HG02798 (cell line): Measurements from ENCODE around the gene CRISPLD2.
"Not testable (repeated sequence)": the region's sequence is repeated elsewhere in the genome, so short reads cannot be mapped to it uniquely, and the experiment has no call there.

Experiments used
- ATAC-seq: cut with Tn5 transposase; IDR thresholded peaks from one replicate; pipeline ENCODE4 v1.9.1; 2021; ENCODE audit warnings: mild to moderate bottlenecking; ENCODE audit not compliant: unreplicated experiment, poor library complexity

CRISPLD2 gene

DNA sequence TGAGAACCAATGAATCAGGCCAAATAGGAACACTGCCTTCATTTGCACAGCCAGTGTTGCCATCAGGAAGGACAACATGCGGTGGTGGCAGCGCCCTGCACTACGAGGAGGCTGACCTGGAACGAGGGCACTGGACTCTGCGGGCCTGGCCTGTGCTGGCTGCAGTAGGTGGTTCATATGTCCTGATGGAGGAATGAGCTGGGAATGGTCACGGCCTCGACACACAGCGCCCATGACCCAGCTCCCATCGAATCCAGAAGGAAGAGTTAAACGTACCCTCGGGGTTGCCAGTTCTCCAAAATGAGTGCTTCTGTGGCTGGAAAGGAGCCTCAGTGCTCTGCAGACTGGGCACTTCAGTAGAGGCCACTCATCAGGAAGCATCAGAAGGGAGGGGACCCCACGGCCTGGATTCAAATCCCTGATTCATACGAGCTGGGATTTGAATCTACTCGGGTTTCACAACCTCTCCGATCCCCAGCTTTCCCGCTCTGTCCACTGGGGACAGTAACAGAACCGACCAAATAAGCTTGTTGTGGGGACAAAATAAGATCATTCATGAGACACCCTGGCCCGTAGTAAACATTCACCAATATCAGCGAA is 106.1 kb downstream of the CRISPLD2 start:
- ATAC-seq: no peak

DNA sequence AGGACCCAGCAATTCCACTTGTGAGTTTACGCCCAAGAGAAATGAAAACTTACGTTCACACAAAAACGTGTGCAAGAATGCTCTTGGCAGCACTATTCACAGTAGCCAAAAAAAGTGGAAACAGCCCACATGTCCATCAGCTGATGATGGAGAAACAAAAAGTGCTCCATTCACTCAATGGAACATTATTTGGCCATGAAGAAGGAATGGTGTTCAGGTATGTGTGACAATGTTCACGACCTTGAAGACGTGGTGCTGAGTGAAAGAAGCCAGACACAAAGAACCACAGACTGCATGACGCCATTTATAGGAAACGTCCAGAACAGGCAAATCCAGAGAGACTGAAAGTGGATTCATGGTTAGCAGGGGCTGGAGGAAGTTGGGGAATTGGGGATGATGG is 106.7 kb downstream of the CRISPLD2 start:
- ATAC-seq: no peak

DNA sequence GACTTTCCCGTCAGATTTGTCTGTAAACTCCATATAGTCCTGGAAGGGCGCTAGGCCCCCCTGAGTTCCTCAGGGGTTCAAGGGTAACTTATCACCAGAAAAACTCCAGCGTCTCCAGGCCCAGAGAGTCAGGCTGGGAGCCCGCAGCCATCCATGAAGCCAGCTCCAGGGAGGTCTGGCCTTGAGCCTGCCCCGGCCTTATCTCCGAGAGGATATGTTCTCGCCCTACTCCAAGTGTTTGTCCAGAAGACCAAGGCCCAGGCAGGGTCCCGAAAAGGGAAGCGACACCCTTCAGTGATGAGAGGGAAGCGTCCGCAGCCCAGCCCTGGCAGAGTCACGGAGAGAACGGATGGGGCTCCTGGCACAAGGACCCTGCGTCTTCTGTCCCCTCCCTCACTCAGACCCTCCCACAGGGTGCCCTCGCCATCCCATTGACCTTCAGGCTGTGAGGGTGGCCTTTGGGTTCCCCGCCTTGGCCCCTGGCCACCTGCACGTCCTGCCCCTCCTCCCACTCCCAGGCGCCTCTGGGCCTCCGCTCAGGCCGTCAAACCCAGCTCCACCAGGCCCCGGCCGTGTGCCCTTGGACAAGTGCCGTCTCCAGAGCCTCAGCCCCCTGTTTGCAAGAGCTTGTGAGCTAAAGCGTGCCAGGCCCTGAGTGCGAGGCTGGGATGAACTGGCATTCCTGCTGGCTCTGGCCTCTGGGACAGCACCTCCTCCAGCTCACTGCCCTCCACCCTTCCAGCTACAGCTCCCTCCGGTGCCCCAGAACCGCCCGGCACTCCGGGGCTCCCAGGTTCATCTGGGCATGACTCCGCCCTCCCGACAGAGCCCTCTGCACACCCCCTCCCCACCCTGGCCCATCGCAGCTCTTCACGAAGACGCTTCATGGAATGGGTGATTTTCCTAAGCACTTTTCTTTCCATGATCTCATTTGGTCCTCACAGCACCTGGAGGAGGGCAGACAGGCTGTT is 108.1 kb downstream of the CRISPLD2 start:
- no peak for ATAC-seq

DNA sequence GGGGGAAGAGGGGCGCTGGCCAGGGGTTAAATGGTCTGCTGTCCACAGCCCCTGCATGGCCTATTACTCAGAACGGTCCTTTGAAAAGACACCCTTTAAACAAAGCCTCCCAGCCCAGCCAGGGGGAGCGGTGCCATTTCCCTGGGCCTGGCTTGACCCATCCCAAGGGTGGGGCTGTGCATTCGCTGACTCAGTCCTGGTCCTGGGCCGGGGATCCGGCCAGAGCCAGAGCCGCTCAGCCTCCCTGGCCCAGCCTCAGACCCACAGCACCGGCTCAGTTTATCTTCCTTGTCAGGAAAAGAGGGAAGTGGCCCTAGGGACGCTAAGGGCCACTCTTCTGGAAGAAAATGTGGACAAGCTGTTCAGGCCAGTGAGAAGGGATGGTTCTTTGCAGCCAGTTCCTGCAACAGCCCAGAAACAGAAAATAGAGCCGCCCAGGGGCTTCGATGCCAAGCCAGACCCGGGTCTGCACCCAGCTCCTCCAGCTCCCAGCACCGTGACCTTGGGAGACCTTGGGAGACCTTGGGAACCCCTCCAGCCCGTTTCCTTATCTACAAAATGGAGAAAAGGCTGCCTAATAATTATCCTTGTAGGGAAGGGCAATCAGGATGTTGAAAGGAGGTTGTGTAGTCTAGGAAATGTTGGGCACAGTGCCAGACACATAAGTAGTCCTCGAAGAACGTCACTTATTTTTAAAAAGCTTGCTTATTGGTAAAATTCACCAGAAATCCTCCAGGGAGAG is 109.1 kb downstream of the CRISPLD2 start:
- ATAC-seq: no peak

DNA sequence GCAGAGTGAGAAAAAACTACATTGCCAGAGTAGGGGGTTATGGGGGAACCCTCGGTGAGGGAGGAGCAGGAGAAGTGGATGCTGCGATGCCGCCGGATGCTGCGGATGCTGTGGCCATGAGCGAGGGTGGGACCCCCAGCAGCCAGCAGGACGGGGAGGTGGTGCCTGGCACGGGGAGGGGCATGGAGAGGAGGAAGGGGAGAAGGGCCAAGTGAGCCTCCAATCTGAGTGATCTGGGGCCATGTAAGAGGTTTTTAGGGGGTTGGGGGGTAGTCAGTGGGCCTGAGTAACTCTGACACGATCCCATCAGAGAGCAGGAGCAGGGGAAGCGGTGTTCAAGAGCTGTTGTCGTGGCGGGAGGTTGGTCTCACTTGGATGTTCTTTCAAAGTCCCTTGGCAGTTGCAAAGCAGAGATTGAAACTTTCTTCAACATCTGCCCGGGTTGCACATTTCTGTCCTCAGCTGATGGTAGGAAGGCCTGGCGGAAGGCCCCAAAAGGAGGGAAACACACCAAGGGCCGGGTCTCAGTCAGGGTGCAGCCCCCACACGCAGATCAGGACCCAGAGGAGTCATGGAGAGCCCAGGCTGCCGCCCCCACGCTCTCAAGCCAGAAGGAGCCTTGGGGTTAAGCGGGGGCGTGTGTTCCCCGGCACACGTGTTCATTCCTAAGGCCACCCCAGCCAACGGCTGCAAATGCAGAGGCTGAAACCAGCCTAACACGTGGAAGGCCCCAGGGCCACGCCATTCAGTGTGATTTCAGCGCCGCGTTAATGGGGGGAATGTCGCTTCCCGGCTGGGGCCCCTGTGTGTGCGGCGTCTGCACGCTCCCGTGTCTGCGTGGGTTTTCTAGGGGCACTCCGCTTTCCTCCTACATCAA is 109.9 kb downstream of the CRISPLD2 start:
- ATAC-seq: no peak

DNA sequence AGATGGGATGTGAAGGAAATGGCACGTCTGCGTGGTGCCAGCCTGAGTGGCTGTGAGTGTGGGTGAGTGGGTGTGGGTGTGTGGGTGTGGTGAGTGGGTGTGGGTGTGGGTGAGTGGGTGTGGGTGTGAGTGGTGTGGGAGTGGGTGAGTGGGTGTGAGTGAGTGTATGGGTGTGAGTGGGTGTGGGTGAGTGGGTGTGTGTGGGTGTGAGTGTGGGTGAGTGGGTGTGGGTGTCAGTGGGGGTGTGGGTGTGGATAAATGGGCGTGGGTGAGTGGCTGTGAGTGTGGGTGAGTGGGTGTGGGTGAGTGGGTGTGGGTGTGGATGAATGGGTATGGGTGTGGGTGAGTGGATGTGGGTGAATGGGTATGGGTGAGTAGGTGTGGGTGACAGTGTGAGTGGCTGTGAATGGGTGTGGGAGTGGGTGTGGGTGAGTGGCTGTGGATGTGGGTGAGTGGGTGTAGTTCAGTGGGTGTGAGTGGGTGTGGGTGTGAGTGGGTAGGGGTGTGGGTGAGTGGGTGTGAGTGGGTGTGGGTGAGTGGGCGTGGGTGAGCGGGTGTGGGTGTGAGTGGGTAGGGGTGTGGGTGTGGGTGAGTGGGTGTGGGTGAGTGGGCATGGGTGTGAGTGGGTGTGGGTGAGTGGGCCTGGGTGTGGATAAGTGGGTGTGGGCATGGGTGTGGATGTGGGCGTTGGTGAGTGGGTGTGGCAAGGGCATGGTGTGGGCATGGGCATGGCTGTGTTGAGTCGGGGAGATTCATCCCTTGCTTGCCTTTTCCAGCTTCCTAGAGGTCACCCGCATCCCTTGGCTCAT is 110.7 kb downstream of the CRISPLD2 start:
- no peak for ATAC-seq

DNA sequence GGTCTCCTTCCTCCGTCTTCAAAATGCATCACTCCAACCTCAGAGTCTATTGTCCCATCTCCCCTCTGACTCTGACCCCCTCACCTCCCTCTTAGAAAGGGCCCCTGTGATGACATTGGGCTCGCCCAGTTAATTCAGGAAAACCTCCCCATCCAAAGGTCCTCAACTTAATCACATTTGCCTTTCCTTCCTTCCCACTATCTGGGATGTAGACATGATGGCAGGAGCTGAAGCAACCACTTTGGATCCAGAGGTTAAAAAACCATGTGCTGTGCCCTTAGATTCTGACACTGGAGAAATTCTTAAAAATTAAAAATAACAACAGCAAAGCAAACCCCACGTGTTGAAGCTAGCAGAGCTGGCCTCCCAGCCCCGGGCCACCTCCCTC is 111.3 kb downstream of the CRISPLD2 start:
- no peak for ATAC-seq

DNA sequence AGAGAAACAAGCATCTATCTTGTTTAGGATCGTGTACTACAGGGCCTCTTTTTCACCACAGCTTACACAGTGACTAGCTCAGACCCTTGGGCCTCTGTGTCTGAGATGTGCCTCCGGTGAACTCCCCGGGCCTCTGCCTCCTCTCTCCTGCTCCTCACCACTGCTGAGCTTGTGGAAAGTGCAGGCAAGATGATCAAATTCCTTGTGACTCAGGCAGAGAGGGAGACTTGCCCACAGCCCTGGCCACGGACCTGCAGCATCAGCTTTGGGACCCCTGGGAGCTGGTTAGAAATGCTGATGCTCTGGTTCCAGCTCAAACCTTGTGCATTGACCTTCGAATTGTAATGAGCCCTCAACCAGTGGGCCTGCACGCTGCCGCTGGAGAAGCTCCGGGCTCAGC is 111.7 kb downstream of the CRISPLD2 start:
- no peak for ATAC-seq

DNA sequence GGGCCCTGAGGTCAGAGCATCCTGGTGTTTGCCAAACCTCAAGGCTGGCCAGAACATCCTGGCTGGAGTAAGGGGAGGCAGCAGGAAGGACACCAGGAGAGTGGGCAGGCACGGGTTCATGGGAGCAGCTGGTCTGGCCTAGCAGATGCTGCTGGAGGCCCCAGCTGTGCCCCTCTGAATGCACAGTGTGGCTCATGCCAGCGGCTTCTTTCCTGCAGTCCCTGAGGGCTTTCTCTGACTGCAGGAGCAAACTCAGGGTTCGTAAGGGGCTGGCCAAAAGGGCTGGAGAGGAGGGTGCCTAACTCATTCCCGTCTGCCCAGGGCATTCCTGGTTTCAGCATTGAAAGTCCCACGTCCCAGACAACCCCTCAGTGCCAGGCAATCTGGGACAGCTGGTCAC is 112.9 kb downstream of the CRISPLD2 start:
- no peak for ATAC-seq

DNA sequence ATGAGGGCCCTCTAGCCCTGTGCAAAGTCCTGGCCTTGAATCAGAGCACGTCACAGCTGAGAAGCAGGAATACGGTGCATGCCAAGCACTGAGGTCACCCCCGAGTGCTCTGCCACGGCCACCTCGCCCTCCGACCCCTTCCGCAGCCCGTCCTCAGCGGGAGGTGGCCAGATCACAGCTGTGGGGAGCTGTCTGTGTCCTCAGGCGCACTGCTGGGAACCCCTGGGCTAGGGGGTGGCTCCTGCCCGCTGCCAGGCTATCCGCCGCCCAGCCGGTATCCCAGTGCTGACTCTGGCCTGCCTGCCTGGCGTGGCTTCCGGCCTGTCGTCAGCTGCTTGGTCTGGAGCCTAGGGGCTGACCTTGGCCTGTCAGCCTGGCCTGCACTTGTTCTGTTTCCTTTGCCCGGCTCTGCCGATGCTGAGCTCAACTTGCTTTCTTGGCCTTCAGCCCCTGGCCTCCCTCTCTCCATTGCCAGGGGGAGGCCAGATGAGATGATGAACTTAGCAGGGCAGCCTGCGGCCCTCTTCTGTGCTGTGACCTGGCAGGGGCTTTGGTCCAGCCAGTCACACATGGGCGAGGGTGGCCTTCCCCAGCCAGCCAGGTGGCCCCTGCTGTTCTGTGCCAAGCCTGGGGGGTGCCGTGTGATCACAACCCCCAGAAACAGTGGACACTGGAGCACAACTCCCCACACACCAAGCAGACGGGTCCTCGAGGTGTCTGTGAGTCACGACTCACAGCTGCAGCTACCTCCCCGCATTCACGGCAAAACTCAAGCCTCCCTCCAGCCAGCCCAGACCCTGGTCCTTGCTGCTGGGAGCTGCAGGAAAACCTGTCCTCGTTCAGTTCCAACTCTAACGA is 114.2 kb downstream of the CRISPLD2 start:
- ATAC-seq: no peak

DNA sequence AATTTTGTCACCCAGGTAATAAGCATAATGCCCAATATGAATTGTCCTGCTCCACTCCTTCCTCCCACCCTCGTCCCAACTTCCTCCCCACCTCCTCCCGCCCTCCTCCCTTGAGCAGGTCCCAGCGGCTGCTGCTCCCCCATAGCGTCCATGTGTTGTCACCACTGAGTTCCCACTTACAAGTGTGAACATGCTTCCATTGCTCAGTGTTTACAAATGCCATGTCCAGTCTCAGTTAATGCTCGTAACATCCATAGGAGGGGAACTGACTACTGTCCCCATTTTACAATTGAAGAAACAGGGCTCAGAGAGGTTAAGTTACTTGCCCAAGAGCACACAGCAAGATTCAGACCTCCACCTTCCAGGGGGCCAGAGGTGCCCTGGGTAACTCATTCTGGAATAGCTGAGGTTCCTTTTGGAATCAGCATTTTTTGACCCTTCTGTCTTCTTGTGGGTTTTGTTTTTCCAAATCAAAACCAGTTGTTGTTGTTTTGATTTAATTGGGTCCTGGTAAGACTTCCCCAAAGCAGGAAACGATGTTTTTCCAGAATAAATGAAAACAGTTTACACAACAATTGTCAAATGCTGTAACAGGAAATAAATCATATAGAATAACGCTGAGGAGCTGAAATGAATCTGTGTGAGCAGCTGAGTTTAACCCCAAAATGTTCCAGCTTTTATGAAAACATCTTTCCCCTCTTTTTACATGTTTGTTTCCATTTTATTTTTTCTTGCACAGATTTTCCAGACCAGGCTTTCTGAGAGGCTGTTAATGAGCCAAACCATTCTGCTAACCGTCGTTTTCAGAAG is 117.6 kb downstream of the CRISPLD2 start:
- no peak for ATAC-seq

DNA sequence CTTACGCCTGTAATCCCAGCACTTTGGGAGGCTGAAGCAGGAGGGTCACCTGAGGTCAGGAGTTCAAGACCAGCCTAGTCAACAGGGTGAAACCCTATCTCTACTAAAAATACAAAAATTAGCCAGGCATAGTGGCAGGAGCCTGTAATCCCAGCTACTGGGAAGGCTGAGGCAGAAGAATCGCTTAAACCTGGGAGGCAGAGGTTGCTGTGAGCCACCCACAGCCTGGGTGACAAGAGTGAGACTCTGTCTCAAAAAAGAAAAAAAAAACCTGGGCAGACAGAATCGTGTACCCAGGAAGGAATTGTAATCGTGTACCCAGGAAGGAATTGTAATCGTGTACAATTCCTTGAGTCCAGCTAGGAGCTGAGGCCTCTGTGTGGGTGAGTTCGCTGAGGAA is 118.8 kb downstream of the CRISPLD2 start:
- ATAC-seq: not testable (repeated sequence)

DNA sequence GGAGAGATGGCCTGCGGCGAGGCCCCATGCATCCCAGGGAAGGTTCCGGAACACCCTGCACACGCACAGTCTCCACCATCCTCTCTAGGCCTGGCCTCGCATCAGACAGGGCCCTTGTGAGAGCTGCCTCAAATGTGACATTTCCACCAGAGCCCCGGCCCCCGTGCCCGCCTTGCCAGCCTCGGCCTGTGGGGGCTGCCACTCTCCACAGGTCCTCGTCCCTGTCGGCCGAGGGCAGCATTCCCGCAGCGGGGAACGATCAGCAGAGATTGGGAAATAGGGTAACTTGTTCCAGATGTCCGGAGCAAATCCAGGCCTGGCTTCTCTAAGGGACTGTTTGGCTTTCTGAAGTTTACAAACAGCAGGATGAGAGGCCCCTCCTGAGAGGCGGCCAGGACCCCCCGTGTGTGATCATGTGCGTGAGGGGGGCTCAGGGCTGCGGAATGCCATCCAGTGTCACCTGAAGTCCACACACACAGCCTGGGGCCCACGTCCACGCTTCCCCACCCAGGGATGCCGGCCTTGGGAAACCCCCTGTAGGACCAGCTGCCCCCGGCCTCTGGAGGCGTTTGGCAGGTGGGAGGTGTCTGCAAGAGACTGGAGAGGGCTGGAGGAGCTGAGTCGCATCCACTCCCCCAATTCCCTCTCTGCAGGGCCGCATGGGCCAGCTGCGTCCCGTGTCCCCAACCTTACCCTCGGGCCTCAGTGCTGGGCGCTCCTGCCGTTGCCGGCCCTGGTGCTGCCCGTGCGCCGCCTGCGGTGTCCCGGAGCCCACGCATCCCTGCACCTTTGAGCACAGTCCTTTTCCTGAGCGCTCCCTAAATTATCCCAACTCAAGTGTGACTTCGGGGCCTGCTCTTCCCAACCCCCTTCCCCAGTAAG is 121.1 kb downstream of the CRISPLD2 start:
- ATAC-seq: no peak

DNA sequence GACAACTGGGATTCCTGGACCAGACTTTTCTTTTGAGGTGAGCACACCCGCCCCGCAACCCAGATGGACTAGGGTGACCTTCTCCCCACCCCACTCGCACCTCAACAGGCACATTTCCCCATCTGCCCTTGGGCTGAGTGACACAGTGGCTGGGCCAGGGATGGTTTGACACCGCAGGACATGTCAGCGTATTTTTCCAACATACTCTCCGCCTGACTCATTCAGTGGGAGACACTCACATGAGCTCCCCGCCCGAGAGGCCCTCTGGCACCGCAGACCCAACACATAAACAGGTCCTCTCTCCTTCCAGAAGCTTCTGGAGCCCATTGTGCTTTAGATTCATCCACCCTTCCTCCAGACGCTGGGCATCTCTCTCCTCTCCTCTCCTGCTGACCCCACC is 122.1 kb downstream of the CRISPLD2 start:
- no peak for ATAC-seq

DNA sequence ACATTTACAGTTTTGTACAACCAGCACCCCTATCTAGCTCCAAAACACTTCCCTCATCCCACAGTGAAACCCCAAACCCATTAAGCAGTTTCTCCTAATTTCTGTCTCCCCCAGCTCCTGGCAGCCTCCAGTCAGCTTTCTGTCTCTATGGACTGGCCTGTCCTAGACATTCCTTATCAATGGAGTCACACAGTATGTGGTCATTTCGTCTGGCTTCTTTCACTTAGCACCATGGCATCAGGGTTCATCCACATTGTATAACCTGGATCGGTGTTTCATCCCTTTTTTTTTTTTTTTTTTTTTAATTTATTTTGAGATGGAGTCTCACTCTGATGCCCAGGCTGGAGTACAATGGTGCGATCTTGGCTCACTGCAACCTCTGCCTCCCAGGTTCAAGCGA is 123.0 kb downstream of the CRISPLD2 start:
- no peak for ATAC-seq

DNA sequence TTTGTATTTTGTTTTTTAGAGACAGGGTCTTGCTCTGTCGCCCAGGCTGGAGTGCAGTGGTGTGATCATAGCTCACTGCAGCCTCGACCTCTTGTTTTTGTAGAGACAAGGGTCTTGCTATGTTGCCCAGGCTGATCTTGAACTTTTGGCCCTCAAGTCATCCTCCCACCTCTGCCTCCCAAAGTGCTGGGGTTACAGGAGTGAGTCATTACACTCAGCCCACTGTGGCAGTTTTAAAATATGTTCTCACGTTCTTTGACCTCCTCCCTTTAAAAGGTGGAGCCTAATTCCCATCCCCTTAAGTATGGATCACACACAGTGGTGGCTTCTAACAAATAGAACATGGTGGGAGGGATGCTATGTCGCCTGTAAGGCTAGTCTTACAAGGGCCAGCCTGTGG is 123.8 kb downstream of the CRISPLD2 start:
- ATAC-seq: no peak

DNA sequence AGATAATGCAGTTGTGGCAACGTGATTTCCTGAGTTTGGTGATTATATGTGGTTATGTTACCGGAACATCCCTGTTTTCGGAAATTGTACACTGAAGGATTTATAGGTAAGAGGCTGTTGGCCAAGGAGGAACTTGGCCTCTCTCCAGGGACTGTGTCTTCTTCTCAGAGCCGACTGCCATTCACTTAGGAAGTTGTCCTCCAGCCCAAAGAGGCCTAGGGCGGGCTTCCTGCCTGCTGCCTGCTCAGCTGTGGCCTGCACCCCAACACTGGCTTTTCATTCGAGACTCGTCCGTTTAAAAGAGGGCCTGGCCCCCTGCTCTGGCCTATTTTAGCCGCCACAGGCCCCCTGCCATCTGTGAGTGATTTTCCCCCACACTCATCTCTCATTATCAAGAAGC is 127.2 kb downstream of the CRISPLD2 start:
- ATAC-seq: no peak
